Sigmoid colon (tissue), 4 donors: ENCODE data around the gene PFKL.

Experiments
- CTCF ChIP-seq, 4 experiments: fragments of 450-650 bp in 3 of 4; fragments of 200-600 bp in 1 of 4; IDR thresholded peaks; one replicate each; pipeline ENCODE4 v1.5.1; 2016 to 2019; ENCODE audit warnings: antibody characterized with exemption in 4 of 4, mild to moderate bottlenecking in 3 of 4, moderate library complexity in 2 of 4
- EP300 ChIP-seq, 4 donors: sonication (generic); formaldehyde crosslinking; IDR thresholded peaks; one replicate each; pipeline ENCODE4 v1.6.1; 2017; ENCODE audit warnings: antibody characterized with exemption in 4 of 4
- POLR2A ChIP-seq, 2 donors: fragments of 450-650 bp; IDR thresholded peaks; one replicate each; pipeline ENCODE4 v1.6.1; 2016; ENCODE audit warnings: antibody characterized with exemption in 2 of 2, mild to moderate bottlenecking in 2 of 2, moderate library complexity in 2 of 2
- POLR2AphosphoS5 ChIP-seq, 4 donors: sonication (generic); formaldehyde crosslinking; IDR thresholded peaks; one replicate each; pipeline ENCODE4 v1.6.1; 2017; ENCODE audit warnings: antibody characterized with exemption in 4 of 4

- TF ChIP-seq POLR2AphosphoS5 (IDR thresholded peaks at IDR 0.05) = no peak
- no peak for TF ChIP-seq CTCF (IDR thresholded peaks at IDR 0.05)
- TF ChIP-seq POLR2A (IDR thresholded peaks at IDR 0.05) = no peak
- no peak for TF ChIP-seq EP300 (IDR thresholded peaks at IDR 0.05)
Measured at GRCh38 chr21:44275041-44275440, 24.8 kb upstream of the PFKL start.
